CD4-positive, alpha-beta memory T cell (primary cell): Measurements from ENCODE around the gene ZFAND3. TPM values are rescaled to one million over a fixed set of nuclear protein-coding genes. Genes with fewer than 3 reads are reported as not detected.

Experiments used
- CTCF ChIA-PET: fragments of 350-600 bp; sonication (Branson Sonifier 250); formaldehyde crosslinking; loops from one replicate; lab custom pipeline; 2021; ENCODE audit warnings: inconsistent platforms; ENCODE audit not compliant: partially characterized antibody; lab: Charles Lee
- POLR2A ChIA-PET: fragments of 350-600 bp; sonication (Branson Sonifier 250); formaldehyde crosslinking; loops from one replicate; lab custom pipeline; 2021; ENCODE audit not compliant: partially characterized antibody; lab: Charles Lee
- DNase-seq, 5 donors: peaks; one replicate each; pipeline versions ENCODE4 v3.0.0 to v3.0.0-alpha.2; 2020 to 2022; ENCODE audit warnings: mixed read lengths in 1 of 5
- H3K27ac ChIP-seq: one replicate; pipeline ENCODE4 v1.7.0; 2013; ENCODE audit warnings: low read depth, low read length
- H3K27me3 ChIP-seq: 2 replicates; pipeline ENCODE4 v1.7.0; 2013; ENCODE audit warnings: mild to moderate bottlenecking, low read length, moderate library complexity; ENCODE audit not compliant: insufficient read depth
- H3K36me3 ChIP-seq: 2 replicates; pipeline ENCODE4 v1.7.0; 2013; ENCODE audit warnings: mild to moderate bottlenecking, low read length, moderate library complexity; ENCODE audit not compliant: insufficient read depth
- H3K4me1 ChIP-seq: 2 replicates; pipeline ENCODE4 v1.7.0; 2013; ENCODE audit warnings: mild to moderate bottlenecking, low read length, moderate library complexity; ENCODE audit not compliant: insufficient read depth
- H3K4me3 ChIP-seq, 2 donors: one replicate each; pipeline ENCODE4 v1.7.0; 2013; ENCODE audit warnings: low read length in 2 of 2, mild to moderate bottlenecking in 1 of 2
- H3K9me3 ChIP-seq, 2 donors: one replicate each; pipeline ENCODE4 v1.7.0; 2013; ENCODE audit warnings: low read length in 2 of 2, control low read depth in 1 of 2; ENCODE audit not compliant: control insufficient read depth in 1 of 2
- H3K27ac Mint-ChIP-seq, 7 donors: one replicate each; pipeline ENCODE4 v1.8.0; 2020 to 2021; ENCODE audit warnings: mixed read lengths in 7 of 7, mild to moderate bottlenecking in 6 of 7, inconsistent platforms in 3 of 7, moderate library complexity in 3 of 7
- H3K27me3 Mint-ChIP-seq, 2 donors: one replicate each; pipeline ENCODE4 v1.8.0; 2020 to 2021; ENCODE audit warnings: mixed read lengths in 2 of 2
- H3K36me3 Mint-ChIP-seq, 2 donors: one replicate each; pipeline ENCODE4 v1.8.0; 2020 to 2021; ENCODE audit warnings: mixed read lengths in 2 of 2, inconsistent platforms in 1 of 2, mild to moderate bottlenecking in 1 of 2
- H3K4me1 Mint-ChIP-seq, 4 donors: one replicate each; pipeline ENCODE4 v1.8.0; 2020 to 2021; ENCODE audit warnings: mixed read lengths in 4 of 4, mild to moderate bottlenecking in 1 of 4
- H3K4me3 Mint-ChIP-seq, 8 donors: one replicate each; pipeline ENCODE4 v1.8.0; 2020 to 2021; ENCODE audit warnings: mixed read lengths in 8 of 8, mild to moderate bottlenecking in 7 of 8, moderate library complexity in 6 of 8, inconsistent platforms in 3 of 8
- H3K9me3 Mint-ChIP-seq, 8 donors: one replicate each; pipeline ENCODE4 v1.8.0; 2020 to 2021; ENCODE audit warnings: mixed read lengths in 8 of 8, mild to moderate bottlenecking in 5 of 8, inconsistent platforms in 3 of 8, moderate library complexity in 1 of 8
- intact Hi-C: fragments of 100-400 bp; cut with micrococcal nuclease; formaldehyde crosslinking; loops from one replicate; pipeline ENCODE4 v1.15.1; 2023
- polyA plus RNA-seq, 2 donors: library from polyadenylated mRNA; unstranded; fragments of 300-500 nt; fragmentation: Illumina TruSeq; gene quantifications; one replicate each; pipeline ENCODE4 v1.2.3, GENCODE V29; 2021
- total RNA-seq, 2 experiments: library from RNA; stranded (reverse); gene quantifications; one replicate each; pipeline ENCODE4 v1.2.3, GENCODE V29; 2021

ZFAND3 gene
- total and polyA plus RNA-seq, 4 experiments from 2014 or later = 2.1 to 33.0 (median 20.1) TPM

- Histone ChIP-seq H3K27me3 (no peaks in the 10 kb centered on the region), H3K4me1 (peaks cover 18% of the 10 kb centered on the region), H3K9me3 (no peaks in the 10 kb centered on the region), H3K4me3 (no peak overlapping the region), H3K36me3 (no peaks in the 10 kb centered on the region), H3K27ac (no peak overlapping the region)
- H3K36me3 Mint-ChIP-seq = peaks cover 14 to 24% of the 10 kb centered on the region in 2 donors
- intact Hi-C loops = no loop called here
- no peaks in the 10 kb centered on the region for H3K9me3 Mint-ChIP-seq
- POLR2A ChIA-PET = no interaction called here
- peaks cover 48 to 67% (median 59%) of the 10 kb centered on the region in 4 donors for H3K4me1 Mint-ChIP-seq
- no peaks in the 10 kb centered on the region for H3K27me3 Mint-ChIP-seq
- no peak overlapping the region for H3K4me3 Mint-ChIP-seq
- DNase-seq = no peak
- no peak overlapping the region for H3K27ac Mint-ChIP-seq
- CTCF ChIA-PET = no interaction called here
Measured at GRCh38 chr6:37916149-37916548, 96.6 kb downstream of the ZFAND3 start.

DNA sequence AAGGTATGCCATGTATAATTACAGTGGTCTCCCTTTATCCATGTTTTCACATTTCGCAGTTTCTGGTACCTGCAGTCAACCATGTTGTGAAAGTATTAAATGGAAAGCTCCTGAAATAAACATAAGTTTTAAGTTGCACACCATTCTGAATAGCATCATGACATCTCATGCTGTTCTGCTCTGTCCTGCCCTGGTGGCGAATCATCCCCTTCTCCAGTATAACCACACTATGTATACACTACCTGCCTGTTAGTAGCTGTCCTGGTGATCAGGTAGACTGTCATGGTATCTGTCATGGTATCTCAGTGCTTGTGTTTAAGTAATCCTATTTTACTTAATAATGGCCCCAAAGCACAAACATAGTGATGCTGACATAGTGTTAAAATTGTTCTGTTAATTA is 97.1 kb downstream of the ZFAND3 start:
- Mint-ChIP-seq H3K27ac (peak overlapping the region in 1 of 7 donors; percentile 79), H3K4me3 (no peak overlapping the region), H3K36me3 (peaks cover 14 to 24% of the 10 kb centered on the region in 2 donors), H3K9me3 (no peaks in the 10 kb centered on the region), H3K4me1 (peaks cover 46 to 63% (median 54%) of the 10 kb centered on the region in 4 donors), H3K27me3 (no peaks in the 10 kb centered on the region)
- intact Hi-C loops = no loop called here
- Histone ChIP-seq H3K36me3 (no peaks in the 10 kb centered on the region), H3K9me3 (no peaks in the 10 kb centered on the region), H3K4me3 (no peak overlapping the region), H3K27ac (no peak overlapping the region), H3K4me1 (peaks cover 13% of the 10 kb centered on the region), H3K27me3 (no peaks in the 10 kb centered on the region)
- CTCF ChIA-PET = no interaction called here
- DNase-seq = no peak
- POLR2A ChIA-PET = no interaction called here

GRCh38 chr6:37917566-37917965 is 98.0 kb downstream of the ZFAND3 start:
- Histone ChIP-seq H3K36me3 (no peaks in the 10 kb centered on the region), H3K27ac (no peak overlapping the region), H3K4me1 (peaks cover 12% of the 10 kb centered on the region), H3K27me3 (no peaks in the 10 kb centered on the region), H3K9me3 (no peaks in the 10 kb centered on the region), H3K4me3 (no peak overlapping the region)
- peaks cover 14 to 24% of the 10 kb centered on the region in 2 donors for H3K36me3 Mint-ChIP-seq
- no peak for DNase-seq
- ChIA-PET POLR2A (no interaction called here), CTCF (no interaction called here)
- H3K27ac Mint-ChIP-seq = no peak overlapping the region
- no peaks in the 10 kb centered on the region for H3K27me3 Mint-ChIP-seq
- H3K9me3 Mint-ChIP-seq = no peaks in the 10 kb centered on the region
- H3K4me1 Mint-ChIP-seq = peaks cover 40 to 56% (median 49%) of the 10 kb centered on the region in 4 donors
- intact Hi-C loops = no loop called here
- no peak overlapping the region for H3K4me3 Mint-ChIP-seq

DNA sequence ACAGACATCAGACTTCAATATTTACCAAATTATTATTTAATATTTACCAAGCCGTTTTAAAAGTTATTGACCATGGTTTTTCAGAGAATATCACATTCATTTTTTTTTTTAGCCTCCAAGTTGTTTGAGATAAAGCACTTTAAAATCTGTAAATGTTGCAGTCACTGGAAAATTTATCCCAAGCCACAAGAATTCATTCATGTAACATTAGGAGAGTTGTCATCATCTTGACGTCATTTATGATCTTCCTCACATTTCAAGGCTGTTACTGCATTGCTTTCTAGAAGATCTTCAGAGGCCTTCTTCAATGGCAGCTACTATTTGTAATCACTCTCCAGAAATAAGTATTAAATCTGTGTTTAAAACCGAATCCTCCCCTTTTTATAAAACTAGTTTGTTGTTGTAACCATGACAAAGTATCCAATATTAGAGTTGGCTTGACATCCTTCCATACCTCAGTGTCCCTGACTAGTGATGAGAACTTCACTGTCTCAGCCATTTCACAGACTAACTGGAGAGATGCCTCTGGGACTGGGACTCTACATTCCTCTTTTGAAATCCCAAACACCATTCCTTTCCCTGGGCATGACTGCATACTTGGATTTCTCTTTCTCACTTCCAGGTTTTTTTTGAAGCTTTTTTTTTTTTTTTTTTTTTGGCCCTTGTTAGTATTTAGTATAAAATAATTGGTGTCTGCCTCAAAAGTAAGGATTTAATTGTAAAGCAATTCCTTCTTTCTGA is 100.1 kb downstream of the ZFAND3 start:
- Histone ChIP-seq H3K27ac (no peak overlapping the region), H3K36me3 (no peaks in the 10 kb centered on the region), H3K4me3 (no peak overlapping the region), H3K4me1 (peaks cover 24% of the 10 kb centered on the region), H3K9me3 (no peaks in the 10 kb centered on the region), H3K27me3 (no peaks in the 10 kb centered on the region)
- H3K4me1 Mint-ChIP-seq = peaks cover 41 to 67% (median 51%) of the 10 kb centered on the region in 4 donors
- CTCF ChIA-PET = interaction anchor here (0.7 kb wide), 1 partner anchor 30 kb away, joined by 4 read pairs; no protein-coding TSS in a partner anchor
- POLR2A ChIA-PET = interaction anchor here (1.1 kb wide), 1 partner anchor 30 kb away, joined by 3 read pairs; no protein-coding TSS in a partner anchor
- DNase-seq = no peak
- H3K4me3 Mint-ChIP-seq = no peak overlapping the region
- H3K36me3 Mint-ChIP-seq = peaks cover 14 to 21% of the 10 kb centered on the region in 2 donors
- no peak overlapping the region for H3K27ac Mint-ChIP-seq
- intact Hi-C loops = no loop called here
- no peaks in the 10 kb centered on the region for H3K27me3 Mint-ChIP-seq
- H3K9me3 Mint-ChIP-seq = no peaks in the 10 kb centered on the region

DNA sequence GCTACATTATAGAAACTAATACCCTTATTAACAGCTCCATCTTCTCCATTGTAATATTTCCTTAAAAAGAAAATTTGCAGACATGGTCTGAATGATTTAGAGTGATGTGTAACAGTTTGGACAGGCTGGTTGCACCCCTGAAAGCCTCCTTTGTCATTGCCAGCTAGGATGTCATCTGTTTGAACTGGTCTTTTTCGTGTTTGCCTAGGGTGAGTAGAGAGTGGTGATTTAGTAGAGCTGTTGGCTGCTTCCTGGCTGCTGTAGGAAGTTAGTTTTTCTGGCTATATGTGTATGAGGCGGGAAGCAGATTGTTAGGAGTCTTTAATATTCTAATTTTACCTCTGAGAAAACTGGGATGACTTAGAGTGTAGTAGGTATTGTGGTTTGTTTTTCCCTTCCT is 101.1 kb downstream of the ZFAND3 start:
- H3K27ac Mint-ChIP-seq = no peak overlapping the region
- H3K9me3 ChIP-seq = no peaks in the 10 kb centered on the region
- H3K36me3 ChIP-seq = no peaks in the 10 kb centered on the region
- H3K27ac ChIP-seq = no peak overlapping the region
- H3K4me1 ChIP-seq = peaks cover 27% of the 10 kb centered on the region
- H3K4me3 ChIP-seq = no peak overlapping the region
- H3K4me1 Mint-ChIP-seq = peaks cover 40 to 66% (median 51%) of the 10 kb centered on the region in 4 donors
- no peaks in the 10 kb centered on the region for H3K9me3 Mint-ChIP-seq
- peaks cover 10 to 16% of the 10 kb centered on the region in 2 donors for H3K36me3 Mint-ChIP-seq
- no peaks in the 10 kb centered on the region for H3K27me3 ChIP-seq
- no peaks in the 10 kb centered on the region for H3K27me3 Mint-ChIP-seq
- POLR2A ChIA-PET = interaction anchor here (1.1 kb wide), 1 partner anchor 31 kb away, joined by 3 read pairs; no protein-coding TSS in a partner anchor
- no peak for DNase-seq
- CTCF ChIA-PET = no interaction called here
- intact Hi-C loops = no loop called here
- H3K4me3 Mint-ChIP-seq = no peak overlapping the region

DNA sequence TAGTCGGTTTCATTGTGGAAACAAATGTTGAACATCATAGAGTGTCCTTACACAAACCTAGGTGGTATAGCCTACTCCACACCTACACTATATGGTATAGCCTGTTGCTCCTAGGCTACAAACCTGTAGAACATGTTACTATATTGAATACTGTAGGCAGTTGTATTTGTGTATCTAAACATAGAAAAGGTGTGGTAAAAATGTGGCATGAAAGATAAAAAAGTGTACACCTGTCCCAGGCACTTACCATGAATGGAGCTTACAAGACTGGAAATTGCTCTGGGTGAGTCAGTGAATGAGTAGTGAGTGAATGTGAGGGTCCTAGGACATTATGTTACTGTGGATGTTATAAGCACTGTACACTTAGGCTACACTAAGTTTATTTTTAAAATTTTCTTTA is 103.0 kb downstream of the ZFAND3 start:
- Histone ChIP-seq H3K4me3 (no peak overlapping the region), H3K27me3 (no peaks in the 10 kb centered on the region), H3K4me1 (peaks cover 27% of the 10 kb centered on the region), H3K36me3 (no peaks in the 10 kb centered on the region), H3K9me3 (no peaks in the 10 kb centered on the region), H3K27ac (no peak overlapping the region)
- H3K4me1 Mint-ChIP-seq = peaks cover 41 to 75% (median 54%) of the 10 kb centered on the region in 4 donors
- DNase-seq = no peak
- H3K36me3 Mint-ChIP-seq = peaks cover 0 to 6% of the 10 kb centered on the region in 2 donors
- H3K4me3 Mint-ChIP-seq = no peak overlapping the region
- H3K27me3 Mint-ChIP-seq = no peaks in the 10 kb centered on the region
- intact Hi-C loops = no loop called here
- no peaks in the 10 kb centered on the region for H3K9me3 Mint-ChIP-seq
- H3K27ac Mint-ChIP-seq = no peak overlapping the region
- ChIA-PET POLR2A (interaction anchor here (0.7 to 1.1 kb wide), 3 partner anchors 14 to 74 kb away, joined by 3 read pairs; no protein-coding TSS in a partner anchor), CTCF (no interaction called here)

DNA sequence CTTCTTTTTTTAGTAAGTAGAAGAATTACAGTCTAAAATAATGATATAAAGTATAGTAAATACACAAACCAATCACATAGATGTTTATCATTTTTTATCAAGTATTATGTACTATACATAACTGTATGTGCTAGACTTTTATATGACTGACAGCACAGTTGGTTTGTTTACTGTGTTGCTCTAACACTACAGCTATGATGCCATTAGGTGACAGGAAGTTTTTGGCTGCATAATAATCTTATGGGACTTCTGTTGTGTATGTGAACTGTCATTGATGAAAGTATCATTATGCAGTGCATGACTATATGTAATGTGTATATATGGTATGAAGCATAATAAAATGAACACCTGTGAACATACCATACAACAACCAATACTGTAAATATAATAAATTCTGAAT is 104.0 kb downstream of the ZFAND3 start:
- intact Hi-C loops = no loop called here
- peaks cover 27% of the 10 kb centered on the region for H3K4me1 ChIP-seq
- Mint-ChIP-seq H3K4me3 (no peak overlapping the region), H3K27me3 (no peaks in the 10 kb centered on the region), H3K27ac (no peak overlapping the region), H3K4me1 (peaks cover 38 to 72% (median 54%) of the 10 kb centered on the region in 4 donors), H3K36me3 (peaks cover 0 to 5% of the 10 kb centered on the region in 2 donors), H3K9me3 (no peaks in the 10 kb centered on the region)
- no peaks in the 10 kb centered on the region for H3K9me3 ChIP-seq
- no peak overlapping the region for H3K4me3 ChIP-seq
- H3K27me3 ChIP-seq = no peaks in the 10 kb centered on the region
- ChIA-PET POLR2A (interaction anchor here (1.1 kb wide), 2 partner anchors 13 to 51 kb away, joined by 3 read pairs; no protein-coding TSS in a partner anchor), CTCF (interaction anchor here (0.6 to 0.8 kb wide), 2 partner anchors 12 to 18 kb away, joined by 3 read pairs; no protein-coding TSS in a partner anchor)
- no peaks in the 10 kb centered on the region for H3K36me3 ChIP-seq
- no peak overlapping the region for H3K27ac ChIP-seq
- no peak for DNase-seq
